Measurements from ENCODE around the gene CRTC1.
"Not testable (repeated sequence)": the region's sequence is repeated elsewhere in the genome, so short reads cannot be mapped to it uniquely, and the experiment has no call there.

Gene CRTC1

GRCh38 chr19:18725841-18726770 is 42.6 kb downstream of the CRTC1 start:
- DNase-seq (ENCODE audit: extremely low read depth in 1 of 2, low read depth in 1 of 2) = no peak

GRCh38 chr19:18726846-18727245 is 43.4 kb downstream of the CRTC1 start:
- DNase-seq (ENCODE audit: extremely low read depth in 1 of 2, low read depth in 1 of 2) = no peak

GRCh38 chr19:18727602-18728001 is 44.1 kb downstream of the CRTC1 start:
- DNase-seq (ENCODE audit: extremely low read depth in 1 of 2, low read depth in 1 of 2) = not testable (repeated sequence)

- DNase-seq (ENCODE audit: extremely low read depth in 1 of 2, low read depth in 1 of 2) = no peak
Observed at GRCh38 chr19:18729933-18730530, 46.6 kb downstream of the CRTC1 start.

GRCh38 chr19:18730885-18731513 is 47.5 kb downstream of the CRTC1 start:
- no peak for DNase-seq (ENCODE audit: extremely low read depth in 1 of 2, low read depth in 1 of 2)

GRCh38 chr19:18731562-18732008 is 48.1 kb downstream of the CRTC1 start:
- DNase-seq (ENCODE audit: extremely low read depth in 1 of 2, low read depth in 1 of 2) = no peak

GRCh38 chr19:18733196-18733647 is 49.7 kb downstream of the CRTC1 start:
- DNase-seq (ENCODE audit: extremely low read depth in 1 of 2, low read depth in 1 of 2) = no peak

- DNase-seq (ENCODE audit: extremely low read depth in 1 of 2, low read depth in 1 of 2) = not testable (repeated sequence)
Observed at GRCh38 chr19:18733762-18734332, 50.4 kb downstream of the CRTC1 start.

GRCh38 chr19:18735324-18735723 is 51.8 kb downstream of the CRTC1 start:
- no peak for DNase-seq (ENCODE audit: extremely low read depth in 1 of 2, low read depth in 1 of 2)

GRCh38 chr19:18735752-18736151 is 52.3 kb downstream of the CRTC1 start:
- no peak for DNase-seq (ENCODE audit: extremely low read depth in 1 of 2, low read depth in 1 of 2)

GRCh38 chr19:18736415-18737336 is 53.2 kb downstream of the CRTC1 start:
- no peak for DNase-seq (ENCODE audit: extremely low read depth in 1 of 2, low read depth in 1 of 2)

- no peak for DNase-seq (ENCODE audit: extremely low read depth in 1 of 2, low read depth in 1 of 2)
Observed at GRCh38 chr19:18737337-18737953, 54.0 kb downstream of the CRTC1 start.

- DNase-seq (ENCODE audit: extremely low read depth in 1 of 2, low read depth in 1 of 2) = no peak
Observed at GRCh38 chr19:18737954-18738351, 54.5 kb downstream of the CRTC1 start.

- DNase-seq (ENCODE audit: extremely low read depth in 1 of 2, low read depth in 1 of 2) = no peak
Observed at GRCh38 chr19:18738961-18739690, 55.6 kb downstream of the CRTC1 start.

- no peak for DNase-seq (ENCODE audit: extremely low read depth in 1 of 2, low read depth in 1 of 2)
Observed at GRCh38 chr19:18741124-18742121, 57.9 kb downstream of the CRTC1 start.

- no peak for DNase-seq (ENCODE audit: extremely low read depth in 1 of 2, low read depth in 1 of 2)
Observed at GRCh38 chr19:18742324-18742723, 58.8 kb downstream of the CRTC1 start.

GRCh38 chr19:18742838-18743783 is 59.6 kb downstream of the CRTC1 start:
- no peak for DNase-seq (ENCODE audit: extremely low read depth in 1 of 2, low read depth in 1 of 2)
